Lung (tissue), 12 donors: Measurements from ENCODE around the gene HLA-DRB5. TPM values are rescaled to one million over a fixed set of nuclear protein-coding genes. Genes with fewer than 3 reads are reported as not detected.

Source experiments
- ATAC-seq: fragments of 200-7000 bp; cut with Tn5 transposase; one replicate; pipeline ENCODE4 v1.9.1; 2020; ENCODE audit warnings: moderate number of reproducible peaks; ENCODE audit not compliant: insufficient read depth, low FRiP score
- DNase-seq, 3 donors: peaks; one replicate each; pipeline ENCODE4 v3.0.0-alpha.2; 2013 to 2017
- H3K27ac ChIP-seq, 2 donors: one replicate each; pipeline ENCODE4 v1.5.1; 2013; ENCODE audit warnings: mild to moderate bottlenecking in 2 of 2, moderate library complexity in 2 of 2, control low read depth in 1 of 2, inconsistent platforms in 1 of 2, low read depth in 1 of 2, low read length in 1 of 2
- H3K27me3 ChIP-seq, 3 donors: one replicate each; pipeline ENCODE4 v1.5.1; 2013; ENCODE audit warnings: low read length in 2 of 3; ENCODE audit not compliant: control insufficient read depth in 3 of 3, insufficient read depth in 3 of 3
- H3K36me3 ChIP-seq, 4 donors: one replicate each; pipeline ENCODE4 v1.5.1; 2013; ENCODE audit warnings: low read length in 4 of 4, mild to moderate bottlenecking in 1 of 4, moderate library complexity in 1 of 4; ENCODE audit not compliant: control insufficient read depth in 4 of 4, insufficient read depth in 4 of 4
- H3K4me1 ChIP-seq, 5 donors: one replicate each; pipeline ENCODE4 v1.5.1; 2013; ENCODE audit warnings: low read length in 5 of 5, mild to moderate bottlenecking in 2 of 5, moderate library complexity in 1 of 5; ENCODE audit not compliant: control insufficient read depth in 5 of 5, insufficient read depth in 5 of 5
- H3K4me3 ChIP-seq: one replicate; pipeline ENCODE4 v1.5.1; 2013; ENCODE audit warnings: mild to moderate bottlenecking, control low read depth, moderate library complexity
- H3K9ac ChIP-seq, 2 donors: one replicate each; pipeline ENCODE4 v1.5.1; 2013; ENCODE audit warnings: low read length in 2 of 2, control low read depth in 1 of 2; ENCODE audit not compliant: insufficient read depth in 1 of 2
- H3K9me3 ChIP-seq, 4 donors: one replicate each; pipeline ENCODE4 v1.5.1; 2013; ENCODE audit warnings: low read length in 3 of 4, mild to moderate bottlenecking in 1 of 4, moderate library complexity in 1 of 4; ENCODE audit not compliant: control insufficient read depth in 4 of 4, insufficient read depth in 3 of 4
- CTCF ChIP-seq: IDR thresholded peaks from 2 replicates; pipeline ENCODE4 v1.5.1; 2012; ENCODE audit warnings: mild to moderate bottlenecking; ENCODE audit errors: control extremely low read depth, extremely low read depth
- WGBS, 2 donors: extraction: QIAGEN DNeasy Blood & Tissue Kit; methylation state at CpG; one replicate each; pipeline ENCODE4 v1.1.7; 2013; 5-methylcytosine and 5-hydroxymethylcytosine counted together
- polyA plus RNA-seq, 2 donors: library from polyadenylated mRNA; stranded (reverse); fragments of 200-250 nt; gene quantifications; one replicate each; pipeline ENCODE4 v1.2.1, GENCODE V29; 2013
- total RNA-seq, 2 donors: library from RNA; depleted of rRNA in 1 of 2; stranded (reverse); fragments of >200 nt in 1 of 2; gene quantifications; one replicate each; pipeline ENCODE4 v1.2.1, GENCODE V29; 2014 to 2021
- donor health status: control.
- donor health status: control.
- donor health status: Bipolar disorder and iron deficiency.
- donor health status: healthy.
- donor health status: DM: yes; HTN: yes; CAD: no.

HLA-DRB5 gene
- total and polyA plus RNA-seq, 4 donors: 1.1 to 18.2 (median 4.0) TPM

- H3K27me3 ChIP-seq: no peaks in the 10 kb centered on the region
- H3K9ac ChIP-seq: no peak overlapping the region
- H3K36me3 ChIP-seq: no peaks in the 10 kb centered on the region
- no peak for TF ChIP-seq CTCF
- no peaks in the 10 kb centered on the region for H3K4me1 ChIP-seq
- H3K9me3 ChIP-seq: no peaks in the 10 kb centered on the region
- no peak overlapping the region for H3K4me3 ChIP-seq
- ATAC-seq: no peak
- DNase-seq: no peak
- H3K27ac ChIP-seq: no peak overlapping the region
These were observed 37.7 kb downstream of the HLA-DRB5 start for GRCh38 chr6:32492351-32492750.

GRCh38 chr6:32491700-32492099, 38.4 kb downstream of the HLA-DRB5 start:
- no peaks in the 10 kb centered on the region for H3K9me3 ChIP-seq
- DNase-seq (no peak), ATAC-seq (no peak)
- H3K9ac ChIP-seq: no peak overlapping the region
- no peak overlapping the region for H3K27ac ChIP-seq
- H3K4me3 ChIP-seq: no peak overlapping the region
- TF ChIP-seq CTCF: no peak
- no peaks in the 10 kb centered on the region for H3K27me3 ChIP-seq
- H3K4me1 ChIP-seq: no peaks in the 10 kb centered on the region
- 0 to 4% methylated on average over 1 of the region's 1 CpG for WGBS, 2 donors
- H3K36me3 ChIP-seq: no peaks in the 10 kb centered on the region

GRCh38 chr6:32488083-32488482, 42.0 kb downstream of the HLA-DRB5 start:
- Histone ChIP-seq H3K4me3 (no peak overlapping the region), H3K27me3 (no peaks in the 10 kb centered on the region), H3K36me3 (no peaks in the 10 kb centered on the region), H3K9ac (no peak overlapping the region), H3K9me3 (no peaks in the 10 kb centered on the region), H3K27ac (no peak overlapping the region), H3K4me1 (no peaks in the 10 kb centered on the region)
- ATAC-seq: no peak
- no peak for TF ChIP-seq CTCF
- DNase-seq: no peak
- 100% methylated on average over 1 of the region's 1 CpG; no CpG with 5 or more reads in 1 of the 2 donors for WGBS, 2 donors

DNA sequence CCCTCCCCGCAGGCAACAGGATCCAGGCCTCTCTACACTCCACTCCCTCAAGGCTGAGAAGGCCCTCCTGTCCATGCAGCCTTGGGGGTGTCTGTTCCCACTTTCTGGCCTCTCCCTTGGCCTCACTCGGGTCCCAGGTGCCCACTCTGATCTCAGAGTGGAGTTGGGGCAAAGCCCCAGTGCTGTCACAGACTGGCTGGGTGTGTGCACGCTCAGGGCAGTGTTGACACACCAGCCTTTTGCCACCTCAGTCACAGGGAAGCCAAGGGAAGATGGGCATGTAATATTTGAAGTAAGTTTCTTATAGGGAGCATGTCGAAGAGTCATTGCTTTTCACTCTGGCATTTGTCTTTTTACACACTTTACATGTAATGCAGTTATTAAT, 45.5 kb downstream of the HLA-DRB5 start:
- H3K27ac ChIP-seq: no peak overlapping the region
- no peaks in the 10 kb centered on the region for H3K4me1 ChIP-seq
- H3K9me3 ChIP-seq: no peaks in the 10 kb centered on the region
- H3K4me3 ChIP-seq: no peak overlapping the region
- 72 to 77% methylated on average over 4 of the region's 4 CpGs for WGBS, 2 donors
- H3K27me3 ChIP-seq: no peaks in the 10 kb centered on the region
- no peak for TF ChIP-seq CTCF
- no peak for DNase-seq
- no peaks in the 10 kb centered on the region for H3K36me3 ChIP-seq
- no peak overlapping the region for H3K9ac ChIP-seq
- ATAC-seq: no peak
